DND-41 (cell line): ENCODE results near the gene ZC3H12C.

Experiments used
- ATAC-seq: fragments of 200-7000 bp; cut with Tn5 transposase; 3 replicates; pipeline ENCODE4 v1.9.1; 2021; ENCODE audit warnings: low read depth; ENCODE audit not compliant: insufficient read depth
- DNase-seq: peaks from one replicate; pipeline ENCODE4 v3.0.0-alpha.2; 2020
- H2AFZ ChIP-seq: 2 replicates; pipeline ENCODE4 v1.6.0; 2012; ENCODE audit warnings: low read depth, low read length
- H3K27ac ChIP-seq: 2 replicates; pipeline ENCODE4 v1.5.1; 2012; ENCODE audit warnings: low read length, inconsistent platforms
- H3K27me3 ChIP-seq: fragments of 200-600 bp; sonication (generic); 2 replicates; pipeline ENCODE4 v1.6.0; 2012; ENCODE audit warnings: low read length, mild to moderate bottlenecking, inconsistent platforms; ENCODE audit not compliant: insufficient read depth, poor library complexity
- H3K36me3 ChIP-seq: 2 replicates; pipeline ENCODE4 v1.5.1; 2012; ENCODE audit warnings: low read length, inconsistent platforms; ENCODE audit not compliant: insufficient read depth
- H3K4me1 ChIP-seq: 2 replicates; pipeline ENCODE4 v1.5.1; 2012; ENCODE audit warnings: mild to moderate bottlenecking, low read length; ENCODE audit not compliant: insufficient read depth
- H3K4me2 ChIP-seq: 2 replicates; pipeline ENCODE4 v1.6.0; 2012; ENCODE audit warnings: mild to moderate bottlenecking, moderate library complexity, low read length, inconsistent platforms; ENCODE audit not compliant: insufficient read depth
- H3K4me3 ChIP-seq, 2 experiments: fragments of 200-600 bp in 1 of 2; shearing (Covaris generic) in 1 of 2; 2 replicates each; pipeline ENCODE4 v1.5.1; 2012 to 2016; ENCODE audit warnings: inconsistent platforms in 2 of 2, low read length in 2 of 2, mild to moderate bottlenecking in 2 of 2, low read depth in 1 of 2, moderate library complexity in 1 of 2
- H3K79me2 ChIP-seq: 2 replicates; pipeline ENCODE4 v1.6.0; 2012; ENCODE audit warnings: low read length, inconsistent platforms; ENCODE audit not compliant: insufficient read depth
- H3K9ac ChIP-seq: 2 replicates; pipeline ENCODE4 v1.6.0; 2012; ENCODE audit warnings: low read depth, mild to moderate bottlenecking, inconsistent platforms, low read length, moderate library complexity
- H3K9me3 ChIP-seq: 2 replicates; pipeline ENCODE4 v1.5.1; 2012; ENCODE audit warnings: low read length, moderate library complexity, mild to moderate bottlenecking, inconsistent platforms; ENCODE audit not compliant: insufficient read depth, severe bottlenecking
- H4K20me1 ChIP-seq: 2 replicates; pipeline ENCODE4 v1.6.0; 2012; ENCODE audit warnings: low read length; ENCODE audit not compliant: insufficient read depth
- CTCF ChIP-seq: IDR thresholded peaks from 2 replicates; pipeline ENCODE4 v1.5.1; 2012; ENCODE audit warnings: borderline replicate concordance, low read length, moderate library complexity, mild to moderate bottlenecking; ENCODE audit not compliant: poor library complexity, severe bottlenecking; ENCODE audit errors: extremely low read depth
- EZH2 ChIP-seq: IDR thresholded peaks from 3 replicates; pipeline ENCODE4 v1.6.1; 2012; ENCODE audit warnings: borderline replicate concordance, low read depth, mild to moderate bottlenecking, moderate library complexity, low read length, inconsistent platforms; ENCODE audit not compliant: severe bottlenecking

The ZC3H12C gene

DNA sequence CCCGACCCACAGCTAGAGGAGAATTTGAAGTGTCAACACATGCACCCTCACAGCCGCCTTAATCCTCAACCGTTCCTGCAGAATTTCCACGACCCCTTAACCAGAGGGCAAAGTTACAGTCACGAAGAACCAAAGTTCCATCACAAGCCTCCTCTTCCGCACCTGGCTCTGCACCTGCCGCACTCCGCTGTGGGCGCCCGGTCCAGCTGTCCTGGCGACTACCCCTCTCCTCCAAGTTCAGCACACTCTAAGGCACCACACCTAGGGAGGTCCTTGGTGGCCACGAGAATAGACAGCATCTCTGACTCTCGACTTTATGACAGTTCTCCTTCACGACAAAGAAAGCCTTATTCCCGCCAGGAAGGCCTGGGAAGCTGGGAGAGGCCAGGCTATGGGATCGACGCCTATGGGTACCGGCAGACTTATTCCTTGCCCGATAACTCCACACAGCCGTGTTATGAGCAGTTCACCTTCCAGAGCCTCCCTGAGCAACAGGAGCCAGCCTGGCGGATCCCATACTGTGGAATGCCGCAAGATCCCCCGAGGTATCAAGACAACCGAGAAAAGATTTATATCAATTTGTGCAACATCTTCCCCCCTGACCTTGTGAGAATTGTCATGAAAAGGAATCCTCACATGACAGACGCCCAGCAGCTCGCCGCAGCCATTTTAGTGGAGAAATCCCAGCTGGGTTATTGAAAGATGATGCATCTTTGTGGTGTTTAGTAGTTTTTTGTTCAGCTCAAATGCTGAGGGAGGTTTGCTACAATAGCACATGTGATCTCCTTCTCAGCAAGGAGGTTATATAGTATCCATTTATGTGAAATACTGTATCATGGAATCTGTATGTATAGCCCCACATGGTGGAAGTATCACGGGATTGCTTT is 72.1 kb downstream of the ZC3H12C start:
- no peak overlapping the region for H3K9ac ChIP-seq
- H3K9me3 ChIP-seq, result no peaks in the 10 kb centered on the region
- no peak for DNase-seq
- H3K4me3 ChIP-seq, result no peak overlapping the region
- no peak overlapping the region for H2AFZ ChIP-seq
- no peak for ATAC-seq
- no peaks in the 10 kb centered on the region for H3K79me2 ChIP-seq
- no peaks in the 10 kb centered on the region for H3K36me3 ChIP-seq
- no peak overlapping the region for H3K4me2 ChIP-seq
- TF ChIP-seq CTCF (no peak), EZH2 (no peak)
- no peaks in the 10 kb centered on the region for H3K4me1 ChIP-seq
- no peaks in the 10 kb centered on the region for H4K20me1 ChIP-seq
- no peaks in the 10 kb centered on the region for H3K27me3 ChIP-seq
- H3K27ac ChIP-seq, result no peak overlapping the region

DNA sequence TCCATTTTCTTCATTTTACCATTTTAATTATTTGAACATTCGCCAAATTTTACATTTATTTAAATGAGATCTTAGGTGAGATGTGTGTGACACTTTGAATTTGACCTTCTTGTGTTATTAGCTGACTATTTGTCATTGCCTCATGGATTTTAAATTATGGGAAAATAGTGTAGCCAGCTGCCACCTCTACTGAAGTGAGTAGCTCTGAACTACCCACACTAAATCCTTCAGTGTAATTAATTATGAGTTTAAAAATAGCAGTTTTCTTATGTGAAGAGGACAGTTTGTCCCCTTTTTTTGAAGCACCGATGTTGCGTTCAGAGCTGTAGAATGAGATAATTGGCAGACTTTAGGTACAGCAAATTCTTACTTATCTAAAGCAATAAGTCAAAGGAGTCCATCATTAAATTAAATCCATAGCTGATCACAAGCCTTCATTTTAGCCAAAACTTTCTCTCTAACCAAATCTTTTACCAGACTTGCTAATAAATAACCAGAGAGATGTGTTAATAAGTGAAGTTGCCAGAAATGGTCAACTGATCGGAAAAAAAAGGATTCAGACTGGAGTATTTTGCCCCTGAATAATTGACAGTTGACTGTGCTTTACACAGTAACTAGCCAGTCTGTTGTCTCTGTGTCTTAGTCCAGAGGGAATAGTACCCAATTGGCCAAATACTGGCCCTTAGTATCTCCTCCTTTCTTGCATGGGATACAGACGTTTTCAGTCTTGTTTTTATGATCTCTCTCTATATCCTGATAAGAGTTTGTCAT is 75.0 kb downstream of the ZC3H12C start:
- TF ChIP-seq EZH2, result no peak
- no peak for TF ChIP-seq CTCF

DNA sequence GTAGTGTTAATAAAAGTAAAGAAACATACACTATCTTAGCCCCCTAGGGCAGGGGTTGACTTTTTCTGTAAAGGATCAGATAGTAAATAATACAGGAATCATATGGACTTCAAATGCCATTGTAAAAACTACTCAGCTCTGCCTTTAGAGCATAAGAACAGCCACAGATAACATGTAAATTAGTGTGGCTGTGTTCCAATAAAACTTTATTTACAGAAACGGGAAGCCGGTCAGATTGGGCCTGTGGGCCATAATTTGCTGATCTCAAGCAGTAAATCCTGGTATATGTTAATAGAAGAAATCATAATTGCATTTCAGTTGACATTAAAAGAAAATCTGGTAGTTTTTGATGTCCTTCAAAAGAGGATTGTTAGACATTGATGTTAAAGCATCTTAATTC is 76.5 kb downstream of the ZC3H12C start:
- no peak overlapping the region for H2AFZ ChIP-seq
- H3K27ac ChIP-seq, result no peak overlapping the region
- ATAC-seq, result no peak
- H4K20me1 ChIP-seq, result no peaks in the 10 kb centered on the region
- H3K9ac ChIP-seq, result no peak overlapping the region
- H3K4me1 ChIP-seq, result no peaks in the 10 kb centered on the region
- H3K4me3 ChIP-seq, result no peak overlapping the region
- H3K79me2 ChIP-seq, result no peaks in the 10 kb centered on the region
- H3K36me3 ChIP-seq, result no peaks in the 10 kb centered on the region
- H3K27me3 ChIP-seq, result no peaks in the 10 kb centered on the region
- H3K4me2 ChIP-seq, result no peak overlapping the region
- no peaks in the 10 kb centered on the region for H3K9me3 ChIP-seq
- DNase-seq, result no peak
- TF ChIP-seq CTCF, result no peak
- TF ChIP-seq EZH2, result no peak

More for the DNA sequence above, 75.0 kb downstream of the ZC3H12C start:
- Histone ChIP-seq H3K36me3 (no peaks in the 10 kb centered on the region), H3K79me2 (no peaks in the 10 kb centered on the region), H3K27me3 (no peaks in the 10 kb centered on the region), H3K4me3 (no peak overlapping the region), H2AFZ (no peak overlapping the region), H3K9ac (no peak overlapping the region), H3K4me1 (no peaks in the 10 kb centered on the region), H3K4me2 (no peak overlapping the region), H3K27ac (no peak overlapping the region), H3K9me3 (no peaks in the 10 kb centered on the region), H4K20me1 (no peaks in the 10 kb centered on the region)
- no peak for DNase-seq
- no peak for ATAC-seq
